ENCODE measurements around the gene PPM1H.

GRCh38 chr12:62694632-62695031 lies 240.3 kb downstream of the PPM1H start:
- TF ChIP-seq GABPA (IDR thresholded peaks at IDR 0.05 in 1 of 2, conservative IDR thresholded peaks at IDR 0.05 in 1 of 2) (no peak), CTCF (IDR thresholded peaks at IDR 0.05; ENCODE audit: low read depth, low read length, missing input control) (no peak), ZBTB33 (IDR thresholded peaks at IDR 0.05) (no peak), FOXA1 (IDR thresholded peaks at IDR 0.05) (no peak), RAD21 (IDR thresholded peaks at IDR 0.05) (no peak), JUND (IDR thresholded peaks at IDR 0.05) (no peak), MAX (IDR thresholded peaks at IDR 0.05) (no peak), NR2F2 (IDR thresholded peaks at IDR 0.05) (no peak), FOXA2 (IDR thresholded peaks at IDR 0.05) (no peak), YY1 (IDR thresholded peaks at IDR 0.05) (no peak), REST (IDR thresholded peaks at IDR 0.05) (no peak), ATF3 (IDR thresholded peaks at IDR 0.05) (no peak), TAF1 (conservative IDR thresholded peaks at IDR 0.05) (no peak), HNF4G (IDR thresholded peaks at IDR 0.05) (no peak)

Measured in liver (tissue), 3 donors.